ENCODE data around the gene ASPSCR1. TPM values are rescaled to one million over a fixed set of nuclear protein-coding genes. Genes with fewer than 3 reads are reported as not detected.

ASPSCR1 gene
- total and polyA plus RNA-seq, 9 of the 15 experiments (the other 6 are each of a cell fraction or from before 2014, with no cell fraction given) = 0.90 to 36.9 (median 11.6) TPM

DNA sequence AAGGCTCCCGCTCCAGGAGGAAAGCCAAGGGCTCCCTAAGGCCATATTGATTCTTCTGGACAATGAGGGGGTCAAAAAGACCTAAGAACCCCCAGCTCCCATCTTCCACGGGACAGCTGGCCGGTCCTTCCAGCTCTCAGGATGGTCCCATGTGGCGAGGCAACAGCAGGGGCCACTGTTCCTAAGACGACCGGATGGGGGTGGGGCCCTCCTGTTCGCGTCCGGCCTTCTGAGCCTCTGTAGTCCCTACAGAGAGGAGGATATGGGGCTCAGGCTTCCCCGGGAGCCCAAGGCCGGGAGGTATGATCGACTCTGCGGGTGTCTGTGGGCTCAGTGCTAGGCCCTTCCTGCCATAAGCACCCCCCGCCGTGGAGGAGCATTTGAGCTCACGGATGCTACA lies 66.1 kb downstream of the ASPSCR1 start:
- no peaks in the 10 kb centered on the region for H3K27me3 ChIP-seq (ENCODE audit: control insufficient read depth in 2 of 2, insufficient read depth in 2 of 2, low read length in 2 of 2)
- CTCF ChIA-PET (ENCODE audit: low intra/inter-chr PET ratio) = no interaction called here
- 52% methylated on average over 16 of the region's 16 CpGs for WGBS (ENCODE audit: insufficient coverage, low coverage, missing lambda C conversion rate)
- intact Hi-C loops (cut with micrococcal nuclease) = no loop called here
- in situ Hi-C loops (cut with MboI) = no loop called here
- TF ChIP-seq, protein P1, sequence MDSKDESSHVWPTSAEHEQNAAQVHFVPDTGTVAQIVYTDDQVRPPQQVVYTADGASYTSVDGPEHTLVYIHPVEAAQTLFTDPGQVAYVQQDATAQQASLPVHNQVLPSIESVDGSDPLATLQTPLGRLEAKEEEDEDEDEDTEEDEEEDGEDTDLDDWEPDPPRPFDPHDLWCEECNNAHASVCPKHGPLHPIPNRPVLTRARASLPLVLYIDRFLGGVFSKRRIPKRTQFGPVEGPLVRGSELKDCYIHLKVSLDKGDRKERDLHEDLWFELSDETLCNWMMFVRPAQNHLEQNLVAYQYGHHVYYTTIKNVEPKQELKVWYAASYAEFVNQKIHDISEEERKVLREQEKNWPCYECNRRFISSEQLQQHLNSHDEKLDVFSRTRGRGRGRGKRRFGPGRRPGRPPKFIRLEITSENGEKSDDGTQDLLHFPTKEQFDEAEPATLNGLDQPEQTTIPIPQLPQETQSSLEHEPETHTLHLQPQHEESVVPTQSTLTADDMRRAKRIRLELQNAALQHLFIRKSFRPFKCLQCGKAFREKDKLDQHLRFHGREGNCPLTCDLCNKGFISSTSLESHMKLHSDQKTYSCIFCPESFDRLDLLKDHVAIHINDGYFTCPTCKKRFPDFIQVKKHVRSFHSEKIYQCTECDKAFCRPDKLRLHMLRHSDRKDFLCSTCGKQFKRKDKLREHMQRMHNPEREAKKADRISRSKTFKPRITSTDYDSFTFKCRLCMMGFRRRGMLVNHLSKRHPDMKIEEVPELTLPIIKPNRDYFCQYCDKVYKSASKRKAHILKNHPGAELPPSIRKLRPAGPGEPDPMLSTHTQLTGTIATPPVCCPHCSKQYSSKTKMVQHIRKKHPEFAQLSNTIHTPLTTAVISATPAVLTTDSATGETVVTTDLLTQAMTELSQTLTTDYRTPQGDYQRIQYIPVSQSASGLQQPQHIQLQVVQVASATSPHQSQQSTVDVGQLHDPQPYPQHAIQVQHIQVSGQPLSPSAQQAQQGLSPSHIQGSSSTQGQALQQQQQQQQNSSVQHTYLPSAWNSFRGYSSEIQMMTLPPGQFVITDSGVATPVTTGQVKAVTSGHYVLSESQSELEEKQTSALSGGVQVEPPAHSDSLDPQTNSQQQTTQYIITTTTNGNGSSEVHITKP (IDR thresholded peaks at IDR 0.05; ENCODE audit: partially characterized antibody) = peak; percentile 37
- TF ChIP-seq, protein P2, sequence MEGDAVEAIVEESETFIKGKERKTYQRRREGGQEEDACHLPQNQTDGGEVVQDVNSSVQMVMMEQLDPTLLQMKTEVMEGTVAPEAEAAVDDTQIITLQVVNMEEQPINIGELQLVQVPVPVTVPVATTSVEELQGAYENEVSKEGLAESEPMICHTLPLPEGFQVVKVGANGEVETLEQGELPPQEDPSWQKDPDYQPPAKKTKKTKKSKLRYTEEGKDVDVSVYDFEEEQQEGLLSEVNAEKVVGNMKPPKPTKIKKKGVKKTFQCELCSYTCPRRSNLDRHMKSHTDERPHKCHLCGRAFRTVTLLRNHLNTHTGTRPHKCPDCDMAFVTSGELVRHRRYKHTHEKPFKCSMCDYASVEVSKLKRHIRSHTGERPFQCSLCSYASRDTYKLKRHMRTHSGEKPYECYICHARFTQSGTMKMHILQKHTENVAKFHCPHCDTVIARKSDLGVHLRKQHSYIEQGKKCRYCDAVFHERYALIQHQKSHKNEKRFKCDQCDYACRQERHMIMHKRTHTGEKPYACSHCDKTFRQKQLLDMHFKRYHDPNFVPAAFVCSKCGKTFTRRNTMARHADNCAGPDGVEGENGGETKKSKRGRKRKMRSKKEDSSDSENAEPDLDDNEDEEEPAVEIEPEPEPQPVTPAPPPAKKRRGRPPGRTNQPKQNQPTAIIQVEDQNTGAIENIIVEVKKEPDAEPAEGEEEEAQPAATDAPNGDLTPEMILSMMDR (IDR thresholded peaks at IDR 0.05 in 2 of 3, conservative IDR thresholded peaks at IDR 0.05 in 1 of 3; ENCODE audit: insufficient read depth in 2 of 3, low read depth in 1 of 3, low read length in 3 of 3) = 0 out of 6 replicates have a peak, but pooled peaks of 1 of the 3 experiments have one; percentile 4
- no peak for TF ChIP-seq U2AF1 (optimal IDR thresholded peaks at IDR 0.05; ENCODE audit: low read depth, low read length)
- no peak for FAIRE-seq
- H3K9me1 ChIP-seq (ENCODE audit: control insufficient read depth, insufficient read depth, low read length) = peaks cover 2% of the 10 kb centered on the region
- peaks cover 0 to 52% of the 10 kb centered on the region in 2 experiments; a peak in 3 of 5 replicates for H3K4me1 ChIP-seq (replicated peaks in 1 of 2; ENCODE audit: control insufficient read depth in 2 of 2, insufficient read depth in 2 of 2, low read length in 2 of 2)
- POLR2A ChIA-PET = interaction anchor here (0.7 to 1.7 kb wide), 3 partner anchors 9 to 1127 kb away, joined by 3 to 6 read pairs (median 5); no protein-coding TSS in a partner anchor
- H3K4me2 ChIP-seq (ENCODE audit: insufficient read depth, low read length) = no peak overlapping the region
- no peaks in the 10 kb centered on the region for H3K9me3 ChIP-seq (replicated peaks; ENCODE audit: control insufficient read depth, insufficient read depth, low read depth, low read length)
- H3K4me3 ChIP-seq = no peak overlapping the region
- DNase-seq (ENCODE audit: extremely low read depth in 1 of 4, low spot score in 3 of 4) = no peak
- H2AFZ ChIP-seq (ENCODE audit: low read depth, low read length) = peak overlapping the region; percentile 65
- no peaks in the 10 kb centered on the region for H4K20me1 ChIP-seq (replicated peaks; ENCODE audit: control insufficient read depth, insufficient read depth, low read length)
- no peak overlapping the region for H3K27ac ChIP-seq (ENCODE audit: extremely low read depth, low read depth, low read length)
- H3K36me3 ChIP-seq (ENCODE audit: control insufficient read depth, insufficient read depth, low read length) = peaks cover 15% of the 10 kb centered on the region; the same call in 2 of the 3 replicates
- peak overlapping the region in 1 of 2 experiments; percentile 74; a peak in 2 of 4 replicates for H3K9ac ChIP-seq (ENCODE audit: insufficient read depth in 1 of 2, low read depth in 2 of 2, low read length in 2 of 2)
- ATAC-seq = peak; percentile 75
- no peaks in the 10 kb centered on the region for H3K79me2 ChIP-seq (ENCODE audit: control insufficient read depth, insufficient read depth, low read length)
- no TSS peak for BruUV-seq (replicated peaks)

Data from K562 (cell line).